ENCODE measurements around the gene KCNJ6. TPM values are rescaled to one million over a fixed set of nuclear protein-coding genes. Genes with fewer than 3 reads are reported as not detected.

Gene KCNJ6
- total RNA-seq, 1 experiment from 2014 or later, result not detected

DNA sequence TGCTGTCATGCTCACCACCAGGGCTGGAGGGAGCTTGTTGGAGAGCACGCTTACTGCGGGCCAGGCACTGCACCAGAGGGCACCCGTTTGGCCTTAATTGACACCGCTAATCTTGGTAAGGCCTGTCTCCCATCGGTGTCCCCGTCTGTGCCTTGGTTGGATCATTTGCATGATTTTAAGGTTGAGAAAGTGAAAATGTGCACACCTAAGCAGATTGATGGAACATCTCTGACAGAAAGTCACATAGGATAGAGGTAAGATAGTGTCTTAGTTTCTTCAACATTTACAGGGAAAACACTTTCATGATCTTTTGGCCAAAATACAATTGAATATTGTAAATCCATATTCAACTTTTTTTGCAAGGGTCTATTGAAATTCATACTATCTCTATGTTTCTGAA, 255.5 kb downstream of the KCNJ6 start:
- Histone ChIP-seq H3K4me3 (ENCODE audit: low read depth in 2 of 2, low read length in 2 of 2) (no peak overlapping the region), H3K36me3 (ENCODE audit: control insufficient read depth, insufficient read depth, low read length) (no peaks in the 10 kb centered on the region), H3K4me1 (ENCODE audit: control insufficient read depth, insufficient read depth, low read length) (peaks cover 8% of the 10 kb centered on the region), H3K9me3 (ENCODE audit: control insufficient read depth, insufficient read depth, low read depth, low read length) (no peaks in the 10 kb centered on the region; the same call in 1 of the 2 replicates), H3K27ac (ENCODE audit: low read length) (no peak overlapping the region), H3K27me3 (ENCODE audit: control insufficient read depth, insufficient read depth, low read length) (no peaks in the 10 kb centered on the region)
- intact Hi-C loops (cut with micrococcal nuclease; ENCODE audit: unreplicated experiment), result no loop called here
- ChIA-PET CTCF (no interaction called here), POLR2A (no interaction called here)
- in situ Hi-C loops (cut with HindIII; ENCODE audit: low pct_unique_long_range_greater_than_20kb, low sequenced_read_pairs), result no loop called here
- ATAC-seq (no peak), DNase-seq (ENCODE audit: low read depth, low spot score) (no peak)
- no peak for TF ChIP-seq TCF7L2 (IDR thresholded peaks at IDR 0.05; ENCODE audit: low read depth, low read length)
- TF ChIP-seq, protein P1, sequence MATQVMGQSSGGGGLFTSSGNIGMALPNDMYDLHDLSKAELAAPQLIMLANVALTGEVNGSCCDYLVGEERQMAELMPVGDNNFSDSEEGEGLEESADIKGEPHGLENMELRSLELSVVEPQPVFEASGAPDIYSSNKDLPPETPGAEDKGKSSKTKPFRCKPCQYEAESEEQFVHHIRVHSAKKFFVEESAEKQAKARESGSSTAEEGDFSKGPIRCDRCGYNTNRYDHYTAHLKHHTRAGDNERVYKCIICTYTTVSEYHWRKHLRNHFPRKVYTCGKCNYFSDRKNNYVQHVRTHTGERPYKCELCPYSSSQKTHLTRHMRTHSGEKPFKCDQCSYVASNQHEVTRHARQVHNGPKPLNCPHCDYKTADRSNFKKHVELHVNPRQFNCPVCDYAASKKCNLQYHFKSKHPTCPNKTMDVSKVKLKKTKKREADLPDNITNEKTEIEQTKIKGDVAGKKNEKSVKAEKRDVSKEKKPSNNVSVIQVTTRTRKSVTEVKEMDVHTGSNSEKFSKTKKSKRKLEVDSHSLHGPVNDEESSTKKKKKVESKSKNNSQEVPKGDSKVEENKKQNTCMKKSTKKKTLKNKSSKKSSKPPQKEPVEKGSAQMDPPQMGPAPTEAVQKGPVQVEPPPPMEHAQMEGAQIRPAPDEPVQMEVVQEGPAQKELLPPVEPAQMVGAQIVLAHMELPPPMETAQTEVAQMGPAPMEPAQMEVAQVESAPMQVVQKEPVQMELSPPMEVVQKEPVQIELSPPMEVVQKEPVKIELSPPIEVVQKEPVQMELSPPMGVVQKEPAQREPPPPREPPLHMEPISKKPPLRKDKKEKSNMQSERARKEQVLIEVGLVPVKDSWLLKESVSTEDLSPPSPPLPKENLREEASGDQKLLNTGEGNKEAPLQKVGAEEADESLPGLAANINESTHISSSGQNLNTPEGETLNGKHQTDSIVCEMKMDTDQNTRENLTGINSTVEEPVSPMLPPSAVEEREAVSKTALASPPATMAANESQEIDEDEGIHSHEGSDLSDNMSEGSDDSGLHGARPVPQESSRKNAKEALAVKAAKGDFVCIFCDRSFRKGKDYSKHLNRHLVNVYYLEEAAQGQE (IDR thresholded peaks at IDR 0.05; ENCODE audit: insufficient read depth in 1 of 2, low read depth in 2 of 2, low read length in 1 of 2), result no peak
- no TSS peak for BruUV-seq (replicated peaks)

DNA sequence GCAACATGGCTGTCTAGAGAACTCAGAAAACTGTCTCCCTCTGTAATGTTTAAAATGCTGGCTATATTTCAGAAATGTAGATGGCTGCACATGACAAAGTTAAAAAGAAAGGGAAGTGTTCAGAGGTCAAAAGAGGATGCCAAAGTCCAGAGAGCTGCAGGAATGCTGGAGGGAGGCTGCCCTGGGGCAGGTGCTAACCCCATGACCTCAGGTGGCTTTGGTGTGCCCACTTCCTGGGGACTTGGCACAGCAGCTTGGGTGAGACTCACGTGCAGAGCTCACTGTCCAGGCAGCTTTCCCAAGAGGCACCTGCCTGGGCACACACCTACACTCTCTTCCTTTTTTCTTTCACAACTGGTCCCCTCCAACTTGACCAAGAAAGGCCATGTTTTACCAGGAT, 256.4 kb downstream of the KCNJ6 start:
- POLR2A ChIA-PET, result no interaction called here
- Histone ChIP-seq H3K9me3 (ENCODE audit: control insufficient read depth, insufficient read depth, low read depth, low read length) (no peaks in the 10 kb centered on the region), H3K36me3 (ENCODE audit: control insufficient read depth, insufficient read depth, low read length) (no peaks in the 10 kb centered on the region), H3K27ac (ENCODE audit: low read length) (no peak overlapping the region), H3K4me3 (ENCODE audit: low read depth in 2 of 2, low read length in 2 of 2) (no peak overlapping the region), H3K4me1 (ENCODE audit: control insufficient read depth, insufficient read depth, low read length) (peaks cover 8% of the 10 kb centered on the region), H3K27me3 (ENCODE audit: control insufficient read depth, insufficient read depth, low read length) (no peaks in the 10 kb centered on the region)
- CTCF ChIA-PET, result no interaction called here
- no TSS peak for BruUV-seq (replicated peaks)
- intact Hi-C loops (cut with micrococcal nuclease; ENCODE audit: unreplicated experiment) (no loop called here), in situ Hi-C loops (cut with HindIII; ENCODE audit: low pct_unique_long_range_greater_than_20kb, low sequenced_read_pairs) (no loop called here)
- TF ChIP-seq, protein P1 (IDR thresholded peaks at IDR 0.05; ENCODE audit: insufficient read depth in 1 of 2, low read depth in 2 of 2, low read length in 1 of 2), result no peak
- TF ChIP-seq SIN3A (IDR thresholded peaks at IDR 0.05; ENCODE audit: borderline replicate concordance, insufficient read depth, low read depth, low read length) (no peak), TCF7L2 (IDR thresholded peaks at IDR 0.05; ENCODE audit: low read depth, low read length) (no peak), POLR2AphosphoS5 (IDR thresholded peaks at IDR 0.05; ENCODE audit: low read depth, low read length) (no peak)
- TF ChIP-seq, protein P2, sequence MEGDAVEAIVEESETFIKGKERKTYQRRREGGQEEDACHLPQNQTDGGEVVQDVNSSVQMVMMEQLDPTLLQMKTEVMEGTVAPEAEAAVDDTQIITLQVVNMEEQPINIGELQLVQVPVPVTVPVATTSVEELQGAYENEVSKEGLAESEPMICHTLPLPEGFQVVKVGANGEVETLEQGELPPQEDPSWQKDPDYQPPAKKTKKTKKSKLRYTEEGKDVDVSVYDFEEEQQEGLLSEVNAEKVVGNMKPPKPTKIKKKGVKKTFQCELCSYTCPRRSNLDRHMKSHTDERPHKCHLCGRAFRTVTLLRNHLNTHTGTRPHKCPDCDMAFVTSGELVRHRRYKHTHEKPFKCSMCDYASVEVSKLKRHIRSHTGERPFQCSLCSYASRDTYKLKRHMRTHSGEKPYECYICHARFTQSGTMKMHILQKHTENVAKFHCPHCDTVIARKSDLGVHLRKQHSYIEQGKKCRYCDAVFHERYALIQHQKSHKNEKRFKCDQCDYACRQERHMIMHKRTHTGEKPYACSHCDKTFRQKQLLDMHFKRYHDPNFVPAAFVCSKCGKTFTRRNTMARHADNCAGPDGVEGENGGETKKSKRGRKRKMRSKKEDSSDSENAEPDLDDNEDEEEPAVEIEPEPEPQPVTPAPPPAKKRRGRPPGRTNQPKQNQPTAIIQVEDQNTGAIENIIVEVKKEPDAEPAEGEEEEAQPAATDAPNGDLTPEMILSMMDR (IDR thresholded peaks at IDR 0.05), result no peak
- ATAC-seq (no peak), DNase-seq (ENCODE audit: low read depth, low spot score) (no peak)
